Hematopoietic multipotent progenitor cell treated with erythropoietin and hydrocortisone succinate and interleukin-3 and kit ligand, for 6 days (in vitro differentiated cells): ENCODE results near the gene TNS4.

Experiments
- DNase-seq: peaks from one replicate; pipeline ENCODE4 v3.0.0-alpha.2; 2015

The TNS4 gene

DNA sequence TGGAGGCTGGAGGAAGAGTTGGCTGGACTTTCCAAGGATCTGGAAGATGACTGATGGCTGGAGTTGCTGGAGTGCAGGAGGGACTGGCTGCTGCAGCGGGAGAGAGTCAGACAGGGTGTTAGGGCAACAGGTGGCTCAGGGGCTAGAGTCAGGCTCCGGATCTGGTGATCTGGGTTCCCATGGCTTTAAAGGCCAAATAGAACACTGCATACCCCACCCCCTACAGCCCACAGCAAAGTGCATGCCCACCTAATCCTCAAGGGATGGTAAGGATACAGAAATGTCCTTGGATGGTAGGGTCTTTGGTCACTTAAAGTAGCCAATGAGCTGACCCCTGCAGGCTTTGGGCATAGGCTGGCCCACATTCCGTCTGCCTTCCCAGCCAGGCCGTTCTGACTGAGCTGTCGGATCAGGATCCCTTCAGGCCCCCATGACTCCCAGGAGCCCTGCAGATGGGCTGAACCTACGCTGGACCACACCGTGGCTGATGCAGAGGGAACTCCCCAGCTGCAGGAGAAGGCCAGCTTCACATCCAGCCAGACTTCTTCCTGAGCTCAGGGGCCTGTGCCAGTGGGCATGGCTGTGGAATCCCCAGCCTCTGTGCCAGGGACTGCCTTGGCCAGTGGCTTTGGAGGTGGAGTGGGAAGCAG, 13.9 kb downstream of the TNS4 start:
- no peak for DNase-seq

- DNase-seq, result peak; percentile 47
Measured at GRCh38 chr17:40486522-40487370, 14.7 kb downstream of the TNS4 start.

DNA sequence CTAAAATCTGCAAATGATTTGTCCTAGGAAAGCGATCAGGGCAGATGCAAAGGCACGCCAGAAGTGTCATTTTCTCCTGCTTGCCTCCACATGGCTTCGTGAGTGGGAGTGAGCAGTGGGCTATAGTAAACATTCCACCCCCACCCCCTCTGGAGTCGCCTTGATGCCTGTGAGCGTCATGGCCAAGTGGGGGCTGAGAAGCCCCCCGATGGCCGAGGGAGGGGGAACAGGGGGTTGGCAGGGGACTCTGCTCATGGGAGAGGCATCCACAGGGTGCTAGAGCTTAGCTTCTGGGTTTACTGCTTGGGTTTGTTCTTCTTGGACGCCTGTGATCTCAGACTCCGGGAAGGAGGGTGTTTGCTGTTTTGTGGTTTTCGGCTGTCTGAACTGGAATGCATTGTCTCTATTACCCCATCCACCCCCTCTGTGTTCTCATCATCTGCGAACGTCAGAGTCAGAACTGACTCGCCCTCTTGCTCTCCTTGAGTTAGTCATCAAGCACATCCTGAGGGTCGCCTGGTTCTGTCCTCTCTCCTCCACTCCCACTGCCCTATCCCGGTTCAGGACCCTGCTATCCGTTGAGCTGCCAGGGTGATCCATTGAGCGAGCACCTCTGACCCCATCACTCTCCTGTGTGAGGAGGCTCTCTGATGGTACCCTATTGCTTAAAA, 15.4 kb downstream of the TNS4 start:
- no peak for DNase-seq

DNA sequence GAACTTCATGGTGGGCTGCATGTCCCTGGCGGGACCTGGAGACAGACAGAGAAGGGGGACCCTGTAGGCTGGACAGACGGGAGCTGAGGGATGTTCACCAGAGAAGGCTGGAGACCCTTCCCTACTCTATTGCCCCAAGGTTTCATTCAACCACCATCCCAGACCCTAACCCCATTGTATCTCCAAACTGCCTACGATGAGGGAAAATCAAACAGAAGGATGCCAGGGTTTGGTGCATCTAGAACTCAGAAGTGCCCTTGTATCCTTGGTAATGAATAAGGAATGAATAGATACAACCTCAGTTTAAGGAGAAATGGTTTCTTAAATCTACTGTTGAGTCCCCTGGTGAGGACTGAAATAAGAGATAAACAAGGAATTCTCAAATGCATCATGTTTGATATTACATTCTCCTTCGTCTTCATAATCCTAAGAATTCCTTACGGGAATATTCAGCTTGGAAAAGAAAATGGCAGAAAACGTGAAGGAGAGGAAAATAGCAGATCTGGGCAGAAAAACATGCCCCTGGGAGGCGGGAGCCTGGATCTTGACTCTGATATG, 16.4 kb downstream of the TNS4 start:
- no peak for DNase-seq

DNA sequence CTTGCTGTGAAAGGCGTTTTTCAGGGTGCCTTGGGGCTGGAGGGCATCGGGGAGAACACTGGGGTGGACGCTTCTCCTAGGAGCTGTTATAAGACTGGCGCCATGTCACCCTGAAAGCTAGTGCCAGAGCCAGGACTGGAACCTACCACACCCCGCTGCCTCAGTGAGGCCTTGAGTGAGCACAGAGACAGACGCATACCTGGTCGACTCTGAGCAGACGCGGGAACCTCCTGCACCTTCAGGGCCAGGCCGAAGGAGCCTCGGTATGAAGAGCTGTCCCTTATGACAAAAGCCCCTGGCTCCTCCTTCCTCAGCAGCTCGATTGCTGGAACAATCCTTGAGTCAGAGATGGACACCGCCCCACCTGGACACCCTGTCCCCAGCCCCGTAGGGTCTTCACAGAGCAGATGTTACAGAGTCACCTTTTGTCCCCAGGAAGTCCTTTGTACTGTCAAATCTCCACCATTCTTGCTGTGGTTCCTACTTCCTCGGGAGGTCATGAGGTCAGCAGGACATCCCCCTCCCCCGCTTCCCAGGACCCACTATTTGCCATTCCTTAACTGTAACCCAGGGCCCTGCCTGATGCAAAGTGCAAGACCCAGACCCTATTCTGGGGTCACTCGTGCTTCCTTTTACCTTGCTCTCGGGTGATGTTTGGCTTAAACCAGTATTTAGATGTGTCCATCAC, 17.0 kb downstream of the TNS4 start:
- no peak for DNase-seq

DNA sequence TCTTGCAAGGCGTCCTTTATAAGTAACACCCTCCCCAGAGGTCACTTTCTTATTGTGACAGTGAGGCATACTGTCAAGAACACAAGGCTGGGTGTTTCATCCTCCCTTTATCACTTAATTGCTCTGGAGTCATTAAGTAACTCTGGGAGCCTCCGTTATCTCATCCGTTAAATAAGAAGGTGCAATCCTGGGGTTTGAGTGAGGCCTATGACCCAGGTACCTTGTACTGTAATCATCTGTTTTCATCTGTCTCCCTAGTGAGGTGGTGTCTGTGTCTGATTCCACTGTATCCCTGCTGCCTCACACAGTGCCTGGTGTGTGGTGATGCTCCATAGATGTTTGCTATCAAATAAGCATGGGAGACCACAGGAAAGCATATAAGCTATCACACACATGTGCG, 17.7 kb downstream of the TNS4 start:
- no peak for DNase-seq

DNA sequence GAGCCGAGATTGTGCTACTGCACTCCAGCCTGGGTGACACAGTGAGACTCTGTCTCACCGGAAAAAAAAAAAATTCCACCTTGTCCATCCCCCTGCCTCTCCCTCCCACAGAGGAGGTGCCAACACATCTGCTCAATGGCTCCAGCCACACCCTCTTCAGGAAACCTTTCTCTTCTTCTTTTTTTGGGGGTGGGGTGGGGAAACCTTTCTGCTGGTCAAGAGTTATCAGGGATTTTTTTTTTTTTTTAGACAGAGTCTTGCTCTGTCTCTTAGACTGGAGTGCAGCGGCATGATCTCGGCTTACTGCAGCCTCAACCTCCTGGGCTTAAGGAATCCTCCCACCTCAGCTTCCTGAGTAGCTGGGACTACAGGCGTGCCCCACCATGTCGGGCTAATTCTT, 18.7 kb downstream of the TNS4 start:
- DNase-seq, result no peak

DNA sequence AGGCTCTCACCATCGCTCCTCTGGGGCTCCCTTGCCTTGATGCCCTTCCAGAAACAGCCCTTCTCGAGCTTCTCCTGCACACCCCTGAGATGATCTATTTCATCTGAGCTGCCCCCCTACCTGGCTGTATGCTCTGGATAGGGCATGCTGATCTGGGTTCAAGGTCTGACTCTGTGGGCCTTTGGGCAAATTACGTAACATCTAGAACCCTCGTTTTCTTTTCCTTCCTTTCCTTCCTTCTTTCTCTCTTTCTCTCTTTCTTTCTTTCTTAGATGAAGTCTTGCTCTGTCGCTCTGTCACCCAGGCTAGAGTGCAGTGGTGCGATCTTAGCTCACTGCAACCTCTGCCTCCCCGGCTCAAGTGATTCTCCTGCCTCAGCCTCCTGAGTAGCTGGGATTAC, 20.3 kb downstream of the TNS4 start:
- no peak for DNase-seq

DNA sequence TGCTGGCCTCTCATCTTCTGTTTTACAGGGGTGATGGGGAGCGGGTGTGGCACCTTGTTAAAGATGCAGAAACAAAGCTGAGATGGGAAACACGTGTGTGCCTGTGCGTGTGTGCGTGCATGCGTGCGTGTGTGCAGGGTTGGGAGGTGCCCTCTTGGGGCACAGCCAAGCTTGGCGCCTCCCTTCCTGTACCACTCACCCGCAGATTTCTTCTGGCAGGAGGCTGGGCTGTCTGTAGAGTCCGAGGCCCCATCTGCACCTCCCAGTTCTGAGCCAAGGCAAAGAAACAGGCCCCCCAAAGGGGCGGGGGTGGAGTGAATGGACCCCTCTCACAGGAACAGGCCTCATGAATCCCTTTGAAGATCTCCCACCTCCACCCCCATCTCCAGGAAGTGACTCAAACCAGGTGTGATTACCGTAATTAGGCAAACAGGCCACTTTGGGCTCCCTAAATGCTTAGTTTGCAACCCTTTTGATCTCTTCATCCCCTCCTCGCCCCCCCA, 20.9 kb downstream of the TNS4 start:
- DNase-seq, result peak; percentile 80

DNA sequence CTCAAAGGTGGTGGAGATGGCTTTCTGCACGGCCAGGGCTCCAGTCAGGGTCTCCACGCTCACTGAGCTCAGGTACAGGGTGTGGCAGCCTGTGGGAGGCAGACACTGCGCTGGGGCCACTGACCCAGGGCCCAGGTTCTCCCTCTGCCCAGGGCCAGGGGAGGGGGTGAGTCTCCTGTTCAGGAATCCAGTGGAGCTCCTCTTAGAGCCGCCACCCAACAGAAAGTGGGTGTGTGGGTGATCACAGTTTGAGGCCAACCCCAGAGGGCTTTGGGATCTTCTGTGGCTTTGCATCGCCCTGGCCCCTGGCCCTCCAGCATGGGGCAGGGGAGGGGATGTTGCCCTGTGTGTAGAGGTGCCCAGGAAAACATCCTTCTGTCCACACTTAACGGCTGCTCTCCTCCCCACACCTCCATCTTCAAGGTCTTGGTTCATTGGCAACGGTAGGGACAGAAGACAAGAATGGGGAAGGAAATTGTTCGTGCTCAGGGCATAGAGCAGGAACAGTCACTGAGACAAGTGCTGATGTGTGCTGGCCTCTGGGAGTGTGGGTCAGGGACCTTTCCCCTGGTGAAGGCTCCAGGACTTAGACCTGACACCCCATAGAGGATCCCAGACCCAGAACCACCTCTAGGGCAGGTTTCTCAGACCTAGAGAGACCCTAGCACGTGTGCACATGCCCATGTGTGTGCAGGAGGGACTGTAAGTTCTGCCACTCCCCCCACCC, 21.5 kb downstream of the TNS4 start:
- DNase-seq, result peak; percentile 36

DNA sequence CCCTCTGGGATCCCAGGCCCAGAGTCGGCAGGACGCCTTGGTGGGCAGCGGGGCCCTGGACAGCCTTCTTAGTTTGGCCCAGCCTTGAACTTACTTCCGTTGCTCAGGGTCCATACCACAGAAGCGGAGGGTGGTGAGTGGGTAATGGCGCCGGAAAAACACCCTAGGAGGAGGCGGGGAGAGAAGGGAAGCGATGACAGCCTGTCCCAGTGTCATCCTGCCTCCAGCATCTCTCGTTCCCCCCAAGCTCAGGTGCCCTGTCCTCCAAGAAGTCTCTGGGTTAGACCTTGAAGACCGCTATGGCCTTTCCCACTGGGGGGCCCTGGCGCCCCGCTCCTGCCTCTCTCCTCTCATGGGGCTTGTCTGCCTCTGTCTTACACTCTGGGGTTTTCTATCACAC, 22.9 kb downstream of the TNS4 start:
- no peak for DNase-seq

DNA sequence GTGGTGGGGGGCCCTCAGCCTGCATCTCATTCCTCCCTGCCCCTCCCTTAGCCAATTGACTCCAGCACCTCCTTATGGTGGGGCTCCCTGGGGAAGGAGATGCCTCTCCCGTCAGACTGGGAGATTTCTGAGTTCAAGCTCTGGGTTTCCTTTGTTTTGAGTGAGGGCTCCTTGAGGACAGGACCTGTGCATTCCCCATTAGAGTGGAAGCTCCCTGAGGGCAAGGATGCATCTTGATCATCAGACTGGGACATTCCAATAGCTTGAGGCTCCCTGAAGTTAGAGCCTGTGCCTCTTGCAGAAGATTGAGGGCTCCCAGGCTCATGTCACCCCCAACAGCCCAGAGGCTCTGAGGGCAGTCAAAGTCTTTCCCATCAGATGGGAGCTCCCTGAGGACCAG, 23.6 kb downstream of the TNS4 start:
- DNase-seq, result no peak

- no peak for DNase-seq
Measured at GRCh38 chr17:40475234-40475908, 26.1 kb downstream of the TNS4 start.

DNA sequence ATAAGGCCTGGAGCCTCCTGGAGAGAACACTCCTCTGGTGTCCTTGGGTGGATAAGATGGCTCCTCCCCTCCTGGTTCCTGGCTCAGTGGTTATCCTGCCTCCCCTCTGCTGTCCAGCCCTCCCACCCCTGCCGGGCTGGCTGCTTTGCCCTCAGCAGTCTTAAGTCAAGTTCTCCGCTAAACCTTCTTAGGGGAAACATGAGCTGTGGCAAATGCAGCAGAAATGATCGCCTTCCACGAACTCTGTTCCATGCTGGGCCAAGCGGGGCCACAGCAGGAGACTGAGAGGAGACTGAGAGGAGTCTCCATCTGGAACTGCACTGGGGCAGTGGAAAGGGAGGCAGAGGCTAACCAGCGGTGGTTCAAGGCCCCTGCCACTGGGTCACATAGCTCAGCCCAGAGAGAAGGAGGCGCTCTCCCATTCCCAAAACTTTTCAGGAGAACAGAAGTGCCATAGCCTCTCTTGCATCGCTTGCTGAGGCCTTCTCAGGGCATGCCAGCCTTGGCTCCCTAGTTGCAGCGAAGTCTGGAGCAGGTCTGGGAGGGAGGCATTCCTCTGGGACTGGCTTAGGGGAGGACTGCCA, 26.9 kb downstream of the TNS4 start:
- DNase-seq, result peak; percentile 50

DNA sequence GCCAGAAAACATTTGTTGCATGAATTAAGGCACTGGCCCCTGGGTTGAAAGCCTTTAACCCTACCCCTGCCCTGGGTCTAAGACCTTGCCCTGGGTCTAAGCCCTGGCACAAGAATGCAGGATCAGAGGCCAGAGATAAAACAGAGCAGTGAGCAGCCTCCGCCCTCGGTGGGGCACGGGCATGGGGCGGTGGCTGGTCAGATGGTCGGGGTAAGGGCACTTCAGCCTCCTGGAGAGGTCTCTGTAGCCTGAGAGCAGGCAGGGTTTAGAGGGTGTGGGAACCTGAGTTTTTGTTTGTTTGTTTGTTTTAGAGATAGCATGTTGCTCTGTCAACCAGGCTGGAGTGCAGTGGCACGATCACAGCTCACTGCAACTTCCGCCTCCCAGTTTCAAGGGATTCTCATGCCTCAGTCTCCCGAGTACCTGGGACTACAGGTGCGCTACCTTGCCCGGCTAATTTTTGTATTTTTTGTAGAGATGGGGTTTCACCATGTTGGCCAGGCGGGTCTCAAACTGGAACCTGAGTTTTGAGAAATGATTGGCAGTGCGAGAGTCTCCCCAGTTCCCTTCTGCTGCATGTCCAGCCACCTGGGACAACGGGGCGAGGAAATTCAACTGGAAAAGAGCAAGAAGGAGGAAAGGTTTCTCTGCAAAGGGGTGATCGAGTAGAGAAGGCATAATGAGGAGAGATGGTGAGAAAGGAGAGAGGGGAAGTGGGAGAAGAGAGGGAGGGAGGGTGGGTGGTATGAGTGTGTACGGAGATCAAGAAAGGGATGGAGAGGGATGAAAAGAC, 27.7 kb downstream of the TNS4 start:
- peak; percentile 37 for DNase-seq

GRCh38 chr17:40472733-40473452, 28.5 kb downstream of the TNS4 start:
- DNase-seq, result peak; percentile 33

GRCh38 chr17:40471846-40472732, 29.3 kb downstream of the TNS4 start:
- no peak for DNase-seq
